Smooth muscle cell (in vitro differentiated cells): ENCODE measurements around the gene NANOS2. TPM values are rescaled to one million over a fixed set of nuclear protein-coding genes. Genes with fewer than 3 reads are reported as not detected.

Experiments used
- DNase-seq: peaks from one replicate; lab custom pipeline; 2025; ENCODE audit not compliant: unreplicated experiment; lab: John Stamatoyannopoulos, UW
- H2AFZ ChIP-seq: fragments of 200-600 bp; sonication (generic); 2 replicates; pipeline ENCODE4 v1.6.0; 2016; ENCODE audit warnings: antibody characterized with exemption, low read depth, mild to moderate bottlenecking
- H3F3A ChIP-seq: fragments of 200-600 bp; sonication (generic); 2 replicates; pipeline ENCODE4 v1.6.0; 2017; ENCODE audit warnings: antibody characterized with exemption, low read depth
- H3K27ac ChIP-seq: fragments of 200-600 bp; sonication (generic); 2 replicates; pipeline ENCODE4 v1.5.1; 2016; ENCODE audit warnings: low read depth, mild to moderate bottlenecking
- H3K27me3 ChIP-seq: fragments of 200-600 bp; sonication (generic); 2 replicates; pipeline ENCODE4 v1.6.1; 2016; ENCODE audit warnings: low read depth, mild to moderate bottlenecking
- H3K36me3 ChIP-seq: fragments of 200-600 bp; sonication (generic); 2 replicates; pipeline ENCODE4 v1.5.1; 2016; ENCODE audit warnings: low read depth
- H3K4me1 ChIP-seq: fragments of 200-600 bp; sonication (generic); 2 replicates; pipeline ENCODE4 v1.5.1; 2016; ENCODE audit warnings: low read depth
- H3K4me2 ChIP-seq: fragments of 200-600 bp; sonication (generic); 2 replicates; pipeline ENCODE4 v1.6.0; 2016; ENCODE audit warnings: mild to moderate bottlenecking
- H3K4me3 ChIP-seq: fragments of 200-600 bp; sonication (generic); 2 replicates; pipeline ENCODE4 v1.5.1; 2016; ENCODE audit warnings: mild to moderate bottlenecking
- H3K79me2 ChIP-seq: fragments of 200-600 bp; sonication (generic); 2 replicates; pipeline ENCODE4 v1.6.0; 2016; ENCODE audit warnings: low read depth, mild to moderate bottlenecking
- H3K9ac ChIP-seq: fragments of 200-600 bp; sonication (generic); 2 replicates; pipeline ENCODE4 v1.6.0; 2016; ENCODE audit warnings: low read depth
- H3K9me3 ChIP-seq: fragments of 200-600 bp; sonication (generic); replicated peaks from 2 replicates; pipeline ENCODE4 v1.5.1; 2016; ENCODE audit warnings: low read depth
- H4K20me1 ChIP-seq: fragments of 200-600 bp; sonication (generic); 2 replicates; pipeline ENCODE4 v1.6.0; 2016; ENCODE audit warnings: low read depth
- CTCF ChIP-seq: fragments of 200-600 bp; sonication (generic); IDR thresholded peaks from 2 replicates; pipeline ENCODE4 v1.5.1; 2017; ENCODE audit warnings: borderline replicate concordance, mild to moderate bottlenecking, antibody characterized with exemption; ENCODE audit not compliant: insufficient read depth, poor library complexity, severe bottlenecking
- WGBS: methylation state at CpG from one replicate; pipeline ENCODE4 v1.1.7; 2016; ENCODE audit warnings: low lambda C conversion rate; 5-methylcytosine and 5-hydroxymethylcytosine counted together
- polyA plus RNA-seq: library from polyadenylated mRNA; unstranded; fragments of >200 nt; fragmentation: Nextera tagmentation; extraction: Ambion mirVana; gene quantifications from 2 replicates; pipeline ENCODE4 v1.2.1, GENCODE V29; 2016
- total RNA-seq: library from RNA; depleted of rRNA; stranded (reverse); fragments of >200 nt; gene quantifications from 2 replicates; pipeline ENCODE4 v1.2.3, GENCODE V29; 2014

Gene NANOS2
- total and polyA plus RNA-seq, 2 experiments from 2014 or later: not detected

- no peak for TF ChIP-seq CTCF
- 75% methylated on average over 7 of the region's 7 CpGs for WGBS
- no peaks in the 10 kb centered on the region for H3K4me1 ChIP-seq
- H2AFZ ChIP-seq: no peak overlapping the region
- H3K9me3 ChIP-seq: no peaks in the 10 kb centered on the region
- H3F3A ChIP-seq: no peaks in the 10 kb centered on the region
- H3K4me3 ChIP-seq: no peak overlapping the region
- H3K36me3 ChIP-seq: no peaks in the 10 kb centered on the region
- H3K9ac ChIP-seq: no peak overlapping the region
- H3K27ac ChIP-seq: no peak overlapping the region
- no peaks in the 10 kb centered on the region for H3K79me2 ChIP-seq
- DNase-seq: no peak
- H3K4me2 ChIP-seq: no peak overlapping the region
- no peaks in the 10 kb centered on the region for H3K27me3 ChIP-seq
- H4K20me1 ChIP-seq: no peaks in the 10 kb centered on the region
These were observed 5.1 kb upstream of the NANOS2 start for GRCh38 chr19:45919678-45920077.

- no peaks in the 10 kb centered on the region for H3K79me2 ChIP-seq
- no peaks in the 10 kb centered on the region for H3K36me3 ChIP-seq
- no peaks in the 10 kb centered on the region for H3K9me3 ChIP-seq
- H3K27ac ChIP-seq: no peak overlapping the region
- no peak overlapping the region for H3K4me2 ChIP-seq
- TF ChIP-seq CTCF: no peak
- no peak overlapping the region for H2AFZ ChIP-seq
- no peak for DNase-seq
- no peak overlapping the region for H3K9ac ChIP-seq
- H4K20me1 ChIP-seq: no peaks in the 10 kb centered on the region
- H3K4me1 ChIP-seq: no peaks in the 10 kb centered on the region
- H3F3A ChIP-seq: no peaks in the 10 kb centered on the region
- no peak overlapping the region for H3K4me3 ChIP-seq
- H3K27me3 ChIP-seq: no peaks in the 10 kb centered on the region
- whole genome bisulfite sequencing: 80% methylated on average over 4 of the region's 4 CpGs
These were observed 4.1 kb upstream of the NANOS2 start for GRCh38 chr19:45918721-45919120.

- WGBS: 65% methylated on average over 4 of the region's 4 CpGs
- H3K27me3 ChIP-seq: no peaks in the 10 kb centered on the region
- H3K79me2 ChIP-seq: no peaks in the 10 kb centered on the region
- H3K36me3 ChIP-seq: no peaks in the 10 kb centered on the region
- no peak overlapping the region for H3K27ac ChIP-seq
- no peak overlapping the region for H2AFZ ChIP-seq
- no peaks in the 10 kb centered on the region for H3K9me3 ChIP-seq
- no peaks in the 10 kb centered on the region for H4K20me1 ChIP-seq
- no peak for DNase-seq
- no peak overlapping the region for H3K9ac ChIP-seq
- no peaks in the 10 kb centered on the region for H3K4me1 ChIP-seq
- H3K4me2 ChIP-seq: no peak overlapping the region
- TF ChIP-seq CTCF: no peak
- no peak overlapping the region for H3K4me3 ChIP-seq
- H3F3A ChIP-seq: no peaks in the 10 kb centered on the region
These were observed 3.0 kb upstream of the NANOS2 start for GRCh38 chr19:45917421-45918091.

- no peak for TF ChIP-seq CTCF
- Histone ChIP-seq H3K27me3 (no peaks in the 10 kb centered on the region), H4K20me1 (no peaks in the 10 kb centered on the region), H3K4me3 (no peak overlapping the region), H3K4me2 (no peak overlapping the region), H3K9ac (no peak overlapping the region), H3F3A (no peaks in the 10 kb centered on the region), H3K4me1 (no peaks in the 10 kb centered on the region), H3K36me3 (no peaks in the 10 kb centered on the region), H3K79me2 (no peaks in the 10 kb centered on the region), H3K27ac (no peak overlapping the region), H2AFZ (no peak overlapping the region), H3K9me3 (no peaks in the 10 kb centered on the region)
- 88% methylated on average over 8 of the region's 8 CpGs for WGBS
- DNase-seq: no peak
These were observed 3.3 kb downstream of the NANOS2 start for GRCh38 chr19:45911291-45911690.
